GM12878 (cell line): ENCODE measurements around the gene EFNA2. TPM values are rescaled to one million over a fixed set of nuclear protein-coding genes. Genes with fewer than 3 reads are reported as not detected.

ENCODE experiments used
- ATAC-seq: fragments of 200-7000 bp; cut with Tn5 transposase; 3 replicates; pipeline ENCODE4 v1.9.1; 2020; ENCODE audit warnings: mild to moderate bottlenecking, moderate library complexity
- BruUV-seq: library from RNA; stranded (reverse); fragments of 400-500 nt; replicated peaks from 2 replicates; lab custom pipeline; 2021; lab: Mats Ljungman, UMichigan
- CTCF ChIA-PET: fragments of 300-600 bp; sonication (Branson Sonifier 250); formaldehyde crosslinking; extraction: SDS; loops from one replicate; lab custom pipeline; 2021; ENCODE audit warnings: inconsistent platforms; lab: Yijun Ruan, JAX
- POLR2A ChIA-PET: fragments of 350-600 bp; formaldehyde crosslinking; extraction: SDS; loops from one replicate; lab custom pipeline; 2021; ENCODE audit warnings: inconsistent platforms; lab: Charles Lee
- RAD21 ChIA-PET: fragments of 300-600 bp; sonication (Branson Sonifier 250); formaldehyde crosslinking; loops from one replicate; lab custom pipeline; 2023; ENCODE audit warnings: antibody characterized with exemption; ENCODE audit not compliant: unreplicated experiment; lab: Charles Lee
- SMC1A ChIA-PET: fragments of 300-600 bp; sonication (Branson Sonifier 250); formaldehyde crosslinking; loops from one replicate; lab custom pipeline; 2023; ENCODE audit not compliant: unreplicated experiment, uncharacterized antibody; lab: Charles Lee
- DNase-seq: peaks from one replicate; pipeline ENCODE4 v3.0.0-alpha.2; 2011; ENCODE audit warnings: low read depth, low spot score
- FAIRE-seq: peaks from 3 replicates; lab custom pipeline; 2011; peaks lifted over from hg19 to GRCh38; lab: Jason Lieb, UNC
- H2AFZ ChIP-seq: 2 replicates; pipeline ENCODE4 v1.6.0; 2011; ENCODE audit warnings: low read depth, low read length, control low read depth; ENCODE audit not compliant: control insufficient read depth
- H3K27ac ChIP-seq: 2 replicates; pipeline ENCODE4 v1.5.1; 2011; ENCODE audit warnings: control low read depth; ENCODE audit not compliant: control insufficient read depth, insufficient read depth
- H3K27me3 ChIP-seq, 2 experiments: replicated peaks in 1 of 2; 2 replicates each; pipeline versions ENCODE4 v1.6.0 to v1.6.1; 2011; ENCODE audit warnings: low read length in 1 of 2; ENCODE audit not compliant: control insufficient read depth in 2 of 2, insufficient read depth in 2 of 2
- H3K36me3 ChIP-seq, 2 experiments: 2 replicates each; pipeline ENCODE4 v1.5.1; 2011; ENCODE audit warnings: low read length in 1 of 2; ENCODE audit not compliant: control insufficient read depth in 2 of 2, insufficient read depth in 2 of 2
- H3K4me1 ChIP-seq: 2 replicates; pipeline ENCODE4 v1.6.1; 2011; ENCODE audit warnings: mild to moderate bottlenecking, low read length, moderate library complexity, mixed read lengths; ENCODE audit not compliant: control insufficient read depth, insufficient read depth
- H3K4me2 ChIP-seq: 2 replicates; pipeline ENCODE4 v1.6.0; 2011; ENCODE audit warnings: control low read depth; ENCODE audit not compliant: control insufficient read depth, insufficient read depth
- H3K4me3 ChIP-seq: fragments of 200-600 bp; sonication (generic); 2 replicates; pipeline ENCODE4 v1.5.1; 2016
- H3K79me2 ChIP-seq: 2 replicates; pipeline ENCODE4 v1.6.0; 2011; ENCODE audit warnings: low read length; ENCODE audit not compliant: control insufficient read depth, insufficient read depth
- H3K9ac ChIP-seq: 2 replicates; pipeline ENCODE4 v1.8.0; 2011; ENCODE audit warnings: low read length, control low read depth, mixed read lengths; ENCODE audit not compliant: control insufficient read depth, insufficient read depth
- H3K9me3 ChIP-seq: replicated peaks from 3 replicates; pipeline ENCODE4 v1.5.1; 2011; ENCODE audit warnings: mild to moderate bottlenecking, low read length; ENCODE audit not compliant: control insufficient read depth, insufficient read depth
- H4K20me1 ChIP-seq: 2 replicates; pipeline ENCODE4 v1.6.0; 2011; ENCODE audit not compliant: control insufficient read depth, insufficient read depth
- EGR1 ChIP-seq, 2 experiments: IDR thresholded peaks; 1 replicate in 1 of 2; 2 replicates in 1 of 2; pipeline ENCODE4 v1.6.1; 2011 to 2012; ENCODE audit warnings: low read depth in 2 of 2, low read length in 2 of 2, borderline replicate concordance in 1 of 2, mild to moderate bottlenecking in 1 of 2, moderate library complexity in 1 of 2
- HDGF ChIP-seq: fragments of 450-650 bp; IDR thresholded peaks from 2 replicates; pipeline ENCODE4 v1.6.1; 2016; ENCODE audit warnings: antibody characterized with exemption
- KLF5 ChIP-seq: fragments of 450-650 bp; IDR thresholded peaks from 2 replicates; pipeline ENCODE4 v1.6.1; 2014; ENCODE audit warnings: mild to moderate bottlenecking; ENCODE audit not compliant: partially characterized antibody
- LARP7 ChIP-seq: fragments of 450-650 bp; IDR thresholded peaks from 2 replicates; pipeline ENCODE4 v1.6.1; 2017; ENCODE audit warnings: mild to moderate bottlenecking
- MLLT1 ChIP-seq: fragments of 450-650 bp; IDR thresholded peaks from 2 replicates; pipeline ENCODE4 v1.6.1; 2016; ENCODE audit warnings: mild to moderate bottlenecking
- MYB ChIP-seq: fragments of 150-350 bp; IDR thresholded peaks from 2 replicates; pipeline ENCODE4 v1.6.1; 2014; ENCODE audit warnings: mild to moderate bottlenecking, low read depth, low read length, borderline replicate concordance
- PML ChIP-seq: IDR thresholded peaks from 2 replicates; pipeline ENCODE4 v1.6.1; 2012; ENCODE audit warnings: low read length, inconsistent platforms
- POLR2A ChIP-seq: IDR thresholded peaks from 2 replicates; pipeline ENCODE4 v1.6.1; 2011; ENCODE audit warnings: low read depth, mild to moderate bottlenecking, low read length
- RB1 ChIP-seq: fragments of 450-650 bp; formaldehyde crosslinking; IDR thresholded peaks from 2 replicates; pipeline ENCODE4 v1.6.1; 2017; ENCODE audit warnings: mild to moderate bottlenecking, borderline replicate concordance
- SMAD5 ChIP-seq: IDR thresholded peaks from 2 replicates; pipeline ENCODE4 v1.6.1; 2016; ENCODE audit warnings: antibody characterized with exemption, low read depth
- YY1 ChIP-seq: IDR thresholded peaks from 2 replicates; pipeline ENCODE4 v1.6.1; 2011; ENCODE audit warnings: low read depth, mild to moderate bottlenecking, low read length
- WGBS: methylation state at CpG from one replicate; pipeline ENCODE4 v1.1.6; 2016; ENCODE audit warnings: low lambda C conversion rate; ENCODE audit not compliant: insufficient replicate concordance, insufficient coverage; ENCODE audit errors: missing lambda C conversion rate; 5-methylcytosine and 5-hydroxymethylcytosine counted together
- in situ Hi-C: fragments of 300-500 bp; cut with MboI; formaldehyde crosslinking; loops from 9 replicates; pipeline ENCODE4 v1.14.3; 2018; ENCODE audit warnings: mixed read lengths
- intact Hi-C: fragments of 100-400 bp; cut with micrococcal nuclease; formaldehyde crosslinking; loops from one replicate; pipeline ENCODE4 v1.14.2; 2022; ENCODE audit not compliant: unreplicated experiment
- polyA plus RNA-seq, 11 experiments: library from polyadenylated mRNA; depleted of rRNA in 4 of 11; unstranded in 6 of 11; stranded (reverse) in 5 of 11; fragments of >200 nt; fragmentation: Nextera tagmentation in 4 of 11; fragmentation: Illumina TruSeq in 1 of 11; extraction: Ambion mirVana in 4 of 11; extraction: Trizol in 1 of 11; gene quantifications; 1 replicate in 1 of 11; 2 replicates in 10 of 11; pipeline versions ENCODE4 v1.2.1 to v1.2.3, GENCODE V29; 2011 to 2016; ENCODE audit warnings: inconsistent platforms in 2 of 11, missing spikeins in 2 of 11, low read depth in 1 of 11
- total RNA-seq, 4 experiments: library from RNA; depleted of rRNA in 3 of 4; stranded (reverse); fragments of >200 nt in 3 of 4; fragmentation: Illumina TruSeq in 1 of 4; extraction: Trizol in 1 of 4; gene quantifications; 2 replicates each; pipeline versions ENCODE4 v1.2.1 to v1.2.3, GENCODE V29; 2013 to 2021
- TF ChIP-seq, protein P1 (sequence below): fragments of 450-650 bp; IDR thresholded peaks from 2 replicates; pipeline ENCODE4 v1.6.1; 2017; ENCODE audit warnings: mild to moderate bottlenecking

Gene EFNA2
- total and polyA plus RNA-seq, 10 of the 15 experiments (the other 5 are each of a cell fraction or from before 2014, with no cell fraction given): not detected

- Histone ChIP-seq H3K36me3 (peaks cover 35 to 47% of the 10 kb centered on the region in 2 experiments), H3K9ac (no peak overlapping the region; the same call in 1 of the 2 replicates), H3K4me3 (peak overlapping the region; percentile 85; the same call in 1 of the 2 replicates), H3K9me3 (no peaks in the 10 kb centered on the region), H3K27me3 (no peaks in the 10 kb centered on the region), H2AFZ (no peak overlapping the region), H3K27ac (no peak overlapping the region; the same call in 1 of the 2 replicates), H3K79me2 (peaks cover 69% of the 10 kb centered on the region), H3K4me2 (peak overlapping the region; percentile 85), H4K20me1 (no peaks in the 10 kb centered on the region; the same call in 1 of the 2 replicates), H3K4me1 (peaks cover 26% of the 10 kb centered on the region)
- ATAC-seq (no peak), FAIRE-seq (no peak), DNase-seq (no peak)
- SMC1A ChIA-PET: interaction anchor here (0.9 kb wide), 1 partner anchor 30 kb away, joined by 4 read pairs; no protein-coding TSS in a partner anchor
- 92% methylated on average over 42 of the region's 46 CpGs for WGBS
- intact Hi-C loops (no loop called here), in situ Hi-C loops (no loop called here)
- CTCF ChIA-PET: interaction anchor here (1.0 to 4.0 kb wide), 2 partner anchors 30 to 56 kb away, joined by 6 to 32 read pairs; no protein-coding TSS in a partner anchor
- POLR2A ChIA-PET: interaction anchor here (0.6 to 1.7 kb wide), 3 partner anchors 15 to 71 kb away, joined by 3 to 8 read pairs (median 4); no protein-coding TSS in a partner anchor
- TSS peak; percentile 75 for BruUV-seq
- TF ChIP-seq POLR2A: peak; percentile 52
- TF ChIP-seq SMAD5: 0 out of 2 replicates have a peak, but pooled peaks have one; percentile 32
- no peak for TF ChIP-seq MYB
- RAD21 ChIA-PET: interaction anchor here (3.9 kb wide), 1 partner anchor 30 kb away, joined by 29 read pairs; no protein-coding TSS in a partner anchor
These were observed 11.4 kb upstream of the EFNA2 start for GRCh38 chr19:1274081-1274851.

- H4K20me1 ChIP-seq: no peaks in the 10 kb centered on the region; the same call in 1 of the 2 replicates
- POLR2A ChIA-PET: interaction anchor here (0.6 to 1.2 kb wide), 5 partner anchors 8 to 962 kb away, joined by 3 to 7 read pairs (median 6); no protein-coding TSS in a partner anchor
- ATAC-seq (no peak), FAIRE-seq (no peak), DNase-seq (no peak)
- H3K79me2 ChIP-seq: peaks cover 63% of the 10 kb centered on the region
- CTCF ChIA-PET: interaction anchor here (1.0 to 1.5 kb wide), 3 partner anchors 8 to 162 kb away, joined by 3 to 8 read pairs (median 6); no protein-coding TSS in a partner anchor
- RAD21 ChIA-PET: interaction anchor here (1.0 to 3.9 kb wide), 3 partner anchors 9 to 98 kb away, joined by 5 to 29 read pairs (median 5); no protein-coding TSS in a partner anchor
- peaks cover 26% of the 10 kb centered on the region for H3K4me1 ChIP-seq
- peak overlapping the region; percentile 11; the same call in 1 of the 2 replicates for H2AFZ ChIP-seq
- no peaks in the 10 kb centered on the region for H3K27me3 ChIP-seq
- 32% methylated on average over 32 of the region's 44 CpGs for WGBS
- SMC1A ChIA-PET: interaction anchor here (1.0 kb wide), 1 partner anchor 30 kb away, joined by 5 read pairs; no protein-coding TSS in a partner anchor
- in situ Hi-C loops (loop anchor here (5.0 kb wide), 1 partner anchor 97 kb away; no protein-coding TSS in a partner anchor), intact Hi-C loops (no loop called here)
- no TSS peak for BruUV-seq
- H3K4me3 ChIP-seq: peak overlapping the region; percentile 85; the same call in 1 of the 2 replicates
- H3K27ac ChIP-seq: peak overlapping the region; percentile 97
- H3K36me3 ChIP-seq: peaks cover 41 to 49% of the 10 kb centered on the region in 2 experiments
- peak overlapping the region; percentile 85 for H3K4me2 ChIP-seq
- H3K9ac ChIP-seq: peak overlapping the region; percentile 96; the same call in 1 of the 2 replicates
- H3K9me3 ChIP-seq: no peaks in the 10 kb centered on the region
- TF ChIP-seq MLLT1: 0 out of 2 replicates have a peak, but pooled peaks have one; percentile 18
- 0 out of 2 replicates have a peak, but pooled peaks have one; percentile 64 for TF ChIP-seq HDGF
- TF ChIP-seq EGR1 (IDR thresholded peaks at IDR 0.05; ENCODE audit: borderline replicate concordance in 1 of 2, low read depth in 2 of 2, low read length in 2 of 2): no peak
- no peak for TF ChIP-seq KLF5
- no peak for TF ChIP-seq PML
- no peak for TF ChIP-seq RB1
- TF ChIP-seq LARP7: no peak
- TF ChIP-seq, protein P1, sequence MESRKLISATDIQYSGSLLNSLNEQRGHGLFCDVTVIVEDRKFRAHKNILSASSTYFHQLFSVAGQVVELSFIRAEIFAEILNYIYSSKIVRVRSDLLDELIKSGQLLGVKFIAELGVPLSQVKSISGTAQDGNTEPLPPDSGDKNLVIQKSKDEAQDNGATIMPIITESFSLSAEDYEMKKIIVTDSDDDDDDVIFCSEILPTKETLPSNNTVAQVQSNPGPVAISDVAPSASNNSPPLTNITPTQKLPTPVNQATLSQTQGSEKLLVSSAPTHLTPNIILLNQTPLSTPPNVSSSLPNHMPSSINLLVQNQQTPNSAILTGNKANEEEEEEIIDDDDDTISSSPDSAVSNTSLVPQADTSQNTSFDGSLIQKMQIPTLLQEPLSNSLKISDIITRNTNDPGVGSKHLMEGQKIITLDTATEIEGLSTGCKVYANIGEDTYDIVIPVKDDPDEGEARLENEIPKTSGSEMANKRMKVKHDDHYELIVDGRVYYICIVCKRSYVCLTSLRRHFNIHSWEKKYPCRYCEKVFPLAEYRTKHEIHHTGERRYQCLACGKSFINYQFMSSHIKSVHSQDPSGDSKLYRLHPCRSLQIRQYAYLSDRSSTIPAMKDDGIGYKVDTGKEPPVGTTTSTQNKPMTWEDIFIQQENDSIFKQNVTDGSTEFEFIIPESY: peak; percentile 60; the same call in 1 of the 2 replicates
- no peak for TF ChIP-seq YY1
These were observed 10.8 kb upstream of the EFNA2 start for GRCh38 chr19:1274852-1275259.
